Astrocyte (in vitro differentiated cells and primary cell): ENCODE measurements around the gene ARL15.

Experiments
- EZH2 ChIP-seq: IDR thresholded peaks from 2 replicates; pipeline ENCODE4 v1.6.1; 2012; ENCODE audit warnings: mild to moderate bottlenecking, low read length, inconsistent platforms; ENCODE audit not compliant: insufficient read depth
- TF ChIP-seq, protein P1 (sequence below): IDR thresholded peaks from 2 replicates; pipeline ENCODE4 v1.5.1; 2011; ENCODE audit warnings: low read depth, mild to moderate bottlenecking, inconsistent platforms, low read length, moderate library complexity; ENCODE audit not compliant: insufficient read depth

- TF ChIP-seq, protein P1, sequence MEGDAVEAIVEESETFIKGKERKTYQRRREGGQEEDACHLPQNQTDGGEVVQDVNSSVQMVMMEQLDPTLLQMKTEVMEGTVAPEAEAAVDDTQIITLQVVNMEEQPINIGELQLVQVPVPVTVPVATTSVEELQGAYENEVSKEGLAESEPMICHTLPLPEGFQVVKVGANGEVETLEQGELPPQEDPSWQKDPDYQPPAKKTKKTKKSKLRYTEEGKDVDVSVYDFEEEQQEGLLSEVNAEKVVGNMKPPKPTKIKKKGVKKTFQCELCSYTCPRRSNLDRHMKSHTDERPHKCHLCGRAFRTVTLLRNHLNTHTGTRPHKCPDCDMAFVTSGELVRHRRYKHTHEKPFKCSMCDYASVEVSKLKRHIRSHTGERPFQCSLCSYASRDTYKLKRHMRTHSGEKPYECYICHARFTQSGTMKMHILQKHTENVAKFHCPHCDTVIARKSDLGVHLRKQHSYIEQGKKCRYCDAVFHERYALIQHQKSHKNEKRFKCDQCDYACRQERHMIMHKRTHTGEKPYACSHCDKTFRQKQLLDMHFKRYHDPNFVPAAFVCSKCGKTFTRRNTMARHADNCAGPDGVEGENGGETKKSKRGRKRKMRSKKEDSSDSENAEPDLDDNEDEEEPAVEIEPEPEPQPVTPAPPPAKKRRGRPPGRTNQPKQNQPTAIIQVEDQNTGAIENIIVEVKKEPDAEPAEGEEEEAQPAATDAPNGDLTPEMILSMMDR = no peak
- no peak for TF ChIP-seq EZH2
Observed at GRCh38 chr5:54288568-54289217, 21.7 kb downstream of the ARL15 start.
